Activated T-helper 1 cell treated with Interleukin-2 at 50 U/mL for 16 hours (primary cell): ENCODE data around the gene PTPN1.
"Not testable (repeated sequence)": the region's sequence is repeated elsewhere in the genome, so short reads cannot be mapped to it uniquely, and the experiment has no call there.

ENCODE experiments used
- DNase-seq: peaks from one replicate; pipeline ENCODE4 v3.0.0-alpha.2; 2020; ENCODE audit warnings: low read depth

PTPN1 gene

DNA sequence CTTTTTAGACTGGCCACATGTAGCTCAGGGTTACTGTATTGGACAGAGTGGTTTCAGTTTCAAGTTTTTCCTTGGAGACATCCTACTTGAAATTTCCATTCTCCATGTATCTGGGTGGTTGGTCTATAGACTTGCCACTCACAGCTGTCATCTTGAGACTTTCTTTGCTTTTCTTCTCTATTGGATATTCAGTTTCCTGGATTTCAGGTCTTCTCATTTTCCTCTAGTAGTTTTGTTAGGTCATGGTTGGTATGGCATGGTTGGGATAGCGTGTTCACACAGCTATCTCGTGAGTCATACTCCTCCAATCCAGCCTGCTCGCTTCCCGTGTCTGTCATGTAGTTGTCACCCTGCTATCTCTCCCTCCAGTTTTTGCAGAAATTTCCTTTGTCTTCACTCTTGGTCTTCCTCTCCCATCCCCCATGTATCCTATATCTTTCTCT lies 48.3 kb downstream of the PTPN1 start:
- no peak for DNase-seq

DNA sequence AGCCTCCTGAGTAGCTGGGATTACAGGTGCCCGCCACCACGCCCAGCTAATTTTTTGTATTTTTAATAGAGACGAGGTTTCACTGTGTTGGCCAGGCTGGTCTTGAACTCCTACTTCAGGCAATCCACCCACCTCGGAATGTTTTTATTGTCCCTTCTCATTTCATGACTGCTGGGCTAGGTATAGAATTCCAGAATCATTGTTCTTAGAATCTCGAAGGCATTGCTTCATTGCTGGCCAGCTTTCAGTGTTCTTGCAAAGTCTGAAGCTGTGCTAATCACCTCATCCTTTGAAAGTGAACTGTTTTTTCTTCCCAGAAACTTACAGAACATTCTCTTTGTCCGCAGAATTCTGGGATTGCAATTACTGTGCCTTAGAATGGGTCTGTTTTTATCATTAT lies 49.0 kb downstream of the PTPN1 start:
- no peak for DNase-seq

DNA sequence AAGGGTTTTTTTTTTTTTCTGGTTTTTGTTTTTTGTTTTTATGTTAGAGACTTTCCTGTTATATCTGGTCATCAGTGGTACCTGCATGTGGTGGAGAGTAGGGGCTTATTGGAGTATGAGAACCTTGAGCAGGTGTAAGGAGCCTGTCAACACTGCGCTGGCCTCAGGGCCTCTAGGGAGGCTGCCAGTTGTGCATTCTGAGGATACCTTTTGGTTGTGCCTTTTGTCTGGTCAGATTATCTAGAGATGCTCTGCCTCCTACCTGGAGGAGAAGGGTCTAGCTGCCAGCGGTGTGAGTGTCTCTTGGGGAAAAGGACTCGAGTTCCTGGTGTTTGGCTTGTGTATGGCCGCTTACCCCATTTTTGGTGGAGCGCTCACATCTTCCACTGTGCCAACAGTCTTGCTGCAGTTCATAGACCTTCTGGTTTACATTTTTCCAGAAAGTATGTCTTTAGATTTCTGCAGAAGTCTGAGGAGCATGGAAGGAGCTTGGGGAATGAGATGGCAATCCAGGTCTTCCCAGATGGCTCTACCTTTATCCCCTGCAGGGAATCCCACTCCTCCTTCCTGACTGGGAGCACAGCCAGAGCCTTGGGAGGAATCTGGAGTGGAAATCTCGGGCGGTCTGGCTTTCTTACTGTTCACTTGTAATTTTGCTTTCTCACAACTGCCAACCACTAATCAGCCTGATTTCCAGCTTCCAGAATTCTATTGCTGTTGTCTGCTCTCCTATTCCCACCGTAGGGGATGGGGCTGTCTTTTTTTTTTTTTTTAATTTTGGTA lies 49.9 kb downstream of the PTPN1 start:
- DNase-seq = no peak

DNA sequence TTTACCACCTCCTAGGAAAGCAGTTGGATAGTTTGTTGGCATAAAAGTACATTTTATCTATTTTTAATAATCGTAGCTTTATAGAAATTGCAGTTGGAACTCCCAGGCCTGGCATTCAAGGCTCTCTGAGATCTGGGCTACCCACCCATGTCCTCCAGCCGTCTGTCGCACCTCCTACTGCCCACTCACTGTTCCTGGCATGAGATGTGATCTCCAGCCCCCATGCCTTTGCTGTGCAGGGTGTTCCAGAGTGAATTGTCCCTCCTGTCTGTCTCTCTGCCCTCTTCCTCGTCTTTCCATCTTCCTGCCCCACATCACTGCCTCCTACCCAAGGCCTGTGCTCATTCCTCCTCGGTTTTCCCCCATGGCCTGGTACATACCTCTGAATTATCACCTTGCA lies 50.7 kb downstream of the PTPN1 start:
- no peak for DNase-seq

DNA sequence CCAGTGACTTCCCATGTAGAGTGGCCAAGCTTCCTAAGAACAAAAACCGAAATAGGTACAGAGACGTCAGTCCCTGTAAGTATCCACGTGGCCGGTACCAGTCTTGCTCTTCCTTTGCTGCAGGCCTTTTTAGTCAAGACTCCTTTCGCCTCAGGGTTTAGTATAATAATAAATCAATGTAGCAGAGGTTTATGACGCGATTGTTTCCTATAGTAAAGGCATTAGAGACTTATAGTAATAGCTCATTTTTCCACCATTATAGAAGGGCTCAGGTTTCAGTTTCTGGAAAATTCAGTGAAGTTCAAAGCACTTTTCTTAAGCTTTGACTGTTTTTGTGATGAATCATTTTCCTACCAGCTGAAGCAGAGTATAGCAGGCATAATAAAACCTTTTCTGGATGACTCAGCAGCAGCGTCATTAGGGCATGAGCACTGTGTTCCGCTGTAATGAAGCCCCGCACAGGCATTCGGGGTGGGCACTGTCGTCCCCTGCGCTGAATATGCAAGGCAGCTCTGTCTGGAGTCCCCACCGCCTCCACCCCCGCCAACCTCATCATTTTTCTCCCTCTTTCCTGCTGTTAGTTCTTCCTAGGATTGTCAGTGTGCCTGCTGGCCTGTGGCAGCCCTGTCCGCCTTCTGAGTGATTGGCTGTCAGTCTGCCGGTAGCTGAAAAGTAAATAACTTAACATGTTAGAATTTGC lies 51.3 kb downstream of the PTPN1 start:
- DNase-seq = no peak

DNA sequence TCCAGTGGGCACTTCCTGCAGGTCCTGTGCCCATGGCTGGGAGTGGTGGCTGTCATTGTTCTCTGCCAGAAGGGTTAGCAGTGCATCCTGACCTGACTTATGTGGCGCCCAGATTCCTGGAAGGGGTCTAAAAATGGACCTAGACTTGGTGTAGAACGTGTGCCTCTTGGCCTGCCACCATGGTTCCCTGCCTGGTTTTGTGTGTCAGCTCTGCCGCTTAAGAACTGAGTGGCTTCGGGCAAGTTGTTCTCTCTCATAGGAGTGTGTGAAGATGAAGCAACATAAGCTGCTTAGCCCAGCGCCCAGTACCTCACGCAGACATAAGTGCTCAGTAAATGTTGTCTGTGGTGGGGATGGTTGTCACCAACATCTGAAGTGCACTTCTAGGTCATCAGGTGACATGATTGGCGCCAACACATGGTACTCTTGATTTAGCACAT lies 52.1 kb downstream of the PTPN1 start:
- no peak for DNase-seq

DNA sequence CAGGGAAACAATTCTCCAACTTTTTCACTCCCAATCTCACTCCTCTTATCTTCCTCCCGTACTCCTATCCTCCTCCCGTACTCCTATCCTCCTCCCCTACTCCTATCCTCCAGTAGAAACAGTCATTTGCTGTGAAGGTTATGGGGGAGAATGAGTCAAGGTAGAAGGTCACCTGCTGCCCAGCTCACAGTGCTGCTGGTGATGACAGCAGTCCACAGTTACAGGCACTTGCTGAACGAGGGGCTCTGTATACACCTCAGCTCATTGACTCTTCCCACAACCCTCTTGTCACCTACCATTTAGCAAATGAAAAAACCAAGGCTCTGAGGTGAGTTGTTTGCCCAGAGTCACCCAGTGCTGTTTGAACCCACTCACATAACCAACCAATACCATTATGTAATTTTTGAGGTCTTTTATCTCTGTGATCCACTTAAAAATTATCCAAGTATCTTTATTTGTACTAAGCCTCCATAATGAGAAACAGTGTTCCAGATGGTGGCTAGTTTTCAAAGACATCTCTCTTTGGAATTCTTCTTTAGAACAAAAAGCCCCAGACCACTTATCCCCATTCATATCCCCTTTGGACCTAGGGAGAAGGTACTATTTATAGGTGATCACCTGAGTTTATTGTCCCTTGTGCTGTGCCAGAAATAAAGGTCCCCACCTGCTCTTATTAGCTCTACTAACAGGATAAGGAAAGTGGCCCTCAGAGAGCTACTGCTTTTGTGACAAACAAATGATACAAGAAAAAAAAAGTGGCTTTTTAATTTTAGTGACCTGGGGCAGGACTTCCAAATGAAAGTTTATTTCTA lies 53.2 kb downstream of the PTPN1 start:
- DNase-seq = no peak

DNA sequence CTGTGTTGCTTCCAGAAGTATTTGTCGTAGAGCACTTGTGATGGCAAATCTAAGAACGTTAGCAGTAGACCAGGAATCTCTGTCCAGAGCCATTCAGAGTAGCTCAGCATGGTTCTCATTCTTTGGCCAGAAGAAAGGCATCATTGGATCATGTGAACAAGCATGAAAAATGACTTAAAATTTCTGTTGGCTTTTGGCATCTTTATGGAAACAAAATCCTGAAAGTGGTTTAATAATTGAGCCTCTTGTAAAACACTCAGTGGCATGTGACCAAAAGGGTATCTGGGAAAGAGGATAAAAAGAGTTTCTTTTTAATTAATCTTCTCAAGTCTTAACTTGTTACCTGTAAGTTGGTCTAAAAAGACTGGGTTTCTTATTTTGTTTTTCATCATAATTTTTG lies 55.2 kb downstream of the PTPN1 start:
- DNase-seq = no peak

DNA sequence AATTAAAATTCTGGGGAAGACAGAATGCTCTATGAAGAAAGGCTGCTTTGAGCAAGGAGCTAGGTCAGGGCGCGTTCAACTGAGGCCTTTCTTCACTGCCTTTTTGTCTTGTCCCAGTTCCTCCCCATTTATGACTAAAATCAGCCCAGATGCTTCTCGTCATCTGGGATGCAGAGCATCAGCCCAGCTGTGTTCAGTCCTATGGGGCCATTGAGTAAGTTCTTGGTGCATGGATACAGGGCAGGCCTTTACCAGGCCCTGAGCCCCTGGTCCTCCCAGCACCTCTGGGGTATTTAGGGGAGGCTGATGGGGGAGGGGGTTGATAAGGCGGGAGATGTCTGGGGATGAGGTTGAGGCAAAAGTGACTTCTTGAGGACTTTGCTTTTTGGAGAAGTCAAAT lies 55.7 kb downstream of the PTPN1 start:
- DNase-seq = no peak

DNA sequence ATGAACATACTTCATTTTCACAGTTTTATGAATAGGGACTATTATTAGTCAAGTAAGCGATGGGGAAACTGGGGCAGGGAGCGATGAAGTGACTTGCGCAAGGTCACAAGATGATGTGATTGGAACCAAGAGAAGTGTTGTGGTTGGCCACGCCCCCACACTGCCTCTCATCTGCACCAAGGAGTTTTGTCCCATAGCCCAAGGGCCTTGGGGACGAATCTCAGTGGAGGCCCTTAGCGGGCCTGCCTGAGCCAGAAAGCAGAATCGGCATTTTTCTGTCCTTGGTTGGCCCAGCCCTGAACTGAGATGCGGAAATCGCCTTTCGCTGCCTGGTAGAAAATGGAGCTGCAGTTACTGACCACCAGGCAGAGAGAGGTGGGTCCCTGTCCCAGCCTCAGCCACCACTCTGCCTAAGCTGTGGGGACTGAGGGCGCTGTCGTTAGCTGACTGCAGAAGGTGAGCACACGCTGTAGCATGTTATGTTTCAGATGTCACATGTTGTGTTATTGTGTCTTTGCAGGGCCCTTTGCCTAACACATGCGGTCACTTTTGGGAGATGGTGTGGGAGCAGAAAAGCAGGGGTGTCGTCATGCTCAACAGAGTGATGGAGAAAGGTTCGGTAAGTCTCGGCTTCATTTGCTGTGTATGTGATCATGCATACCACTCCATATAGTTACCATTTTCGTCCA lies 57.8 kb downstream of the PTPN1 start:
- DNase-seq = no peak

DNA sequence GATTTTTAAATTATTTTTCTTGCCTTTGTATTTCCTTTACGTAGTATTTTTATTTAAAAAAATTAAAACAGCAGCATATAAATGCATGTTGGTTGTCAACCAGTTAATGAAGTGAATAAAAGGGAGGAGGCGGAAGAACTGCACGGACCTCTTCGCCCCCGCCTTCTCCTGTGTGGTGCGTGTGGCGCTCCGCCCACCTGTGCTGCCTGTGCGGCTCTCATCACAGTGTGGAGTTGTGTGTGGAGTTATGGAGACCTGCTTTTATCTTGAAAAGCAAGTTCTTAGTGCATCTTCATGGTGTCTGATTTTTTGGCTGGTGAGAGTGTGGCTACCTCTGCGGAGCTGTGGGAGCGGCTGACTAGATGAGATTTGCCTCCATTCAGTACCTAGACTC lies 58.4 kb downstream of the PTPN1 start:
- DNase-seq = no peak

DNA sequence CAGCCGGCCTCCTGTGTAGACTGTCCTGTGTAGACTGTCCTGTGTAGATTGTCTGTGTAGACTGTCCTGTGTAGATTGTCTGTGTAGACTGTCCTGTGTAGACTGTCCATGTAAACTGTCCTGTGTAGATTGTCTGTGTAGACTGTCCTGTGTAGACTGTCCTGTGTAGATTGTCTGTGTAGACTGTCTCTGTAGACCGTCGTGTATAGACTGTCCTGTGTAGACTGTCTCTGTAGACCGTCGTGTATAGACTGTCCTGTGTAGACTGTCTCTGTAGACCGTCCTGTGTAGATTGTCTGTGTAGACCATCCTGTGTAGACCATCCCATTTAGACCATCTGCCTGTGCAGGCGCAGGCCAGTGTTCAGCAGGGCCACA lies 59.3 kb downstream of the PTPN1 start:
- not testable (repeated sequence) for DNase-seq

DNA sequence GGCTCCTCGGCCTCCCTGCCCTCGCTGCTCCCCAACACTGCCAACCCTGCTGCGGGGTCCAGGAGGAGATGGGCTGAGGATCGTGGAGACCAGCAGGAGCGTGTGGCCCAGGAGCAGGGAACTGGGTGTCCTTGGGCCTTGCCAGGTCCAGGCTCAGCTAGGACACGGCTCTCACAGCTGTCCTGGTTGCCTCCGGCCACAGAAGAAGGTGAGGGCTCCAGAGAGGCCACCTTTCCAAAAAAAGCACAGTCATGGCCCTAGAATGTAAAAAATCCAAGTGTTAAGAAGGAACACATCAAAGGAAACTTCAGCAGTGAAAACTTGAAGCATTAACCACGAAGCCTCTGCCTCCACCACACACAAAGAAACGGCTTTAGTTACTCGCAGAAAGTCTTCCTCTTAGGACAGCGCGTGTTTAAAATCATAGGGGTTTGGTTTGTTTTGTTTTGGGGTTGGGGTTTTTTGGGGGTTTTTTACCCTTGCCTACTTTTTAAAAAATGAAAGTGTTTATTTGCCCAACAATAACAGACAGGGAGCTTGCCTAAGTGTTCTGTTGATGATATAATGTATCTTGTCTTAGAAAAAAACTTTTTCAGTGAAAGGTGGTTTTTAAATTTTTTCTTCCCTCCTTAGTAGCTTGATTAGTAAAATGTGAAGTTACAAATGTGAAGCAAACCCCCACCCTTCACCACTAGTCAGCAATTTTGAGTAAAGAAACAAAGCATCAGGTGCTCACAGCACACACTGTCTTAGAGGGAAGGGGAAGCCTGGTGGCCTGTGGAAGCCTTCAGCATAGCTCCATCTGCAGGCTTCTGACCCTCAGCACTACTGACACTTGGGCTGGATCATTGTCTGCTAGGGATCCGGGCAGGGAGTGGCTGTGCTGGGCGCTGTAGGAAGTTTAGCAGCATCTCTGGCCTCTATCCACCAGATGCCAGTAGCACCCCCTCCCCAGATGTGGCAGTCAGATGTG lies 60.0 kb downstream of the PTPN1 start:
- DNase-seq = no peak

DNA sequence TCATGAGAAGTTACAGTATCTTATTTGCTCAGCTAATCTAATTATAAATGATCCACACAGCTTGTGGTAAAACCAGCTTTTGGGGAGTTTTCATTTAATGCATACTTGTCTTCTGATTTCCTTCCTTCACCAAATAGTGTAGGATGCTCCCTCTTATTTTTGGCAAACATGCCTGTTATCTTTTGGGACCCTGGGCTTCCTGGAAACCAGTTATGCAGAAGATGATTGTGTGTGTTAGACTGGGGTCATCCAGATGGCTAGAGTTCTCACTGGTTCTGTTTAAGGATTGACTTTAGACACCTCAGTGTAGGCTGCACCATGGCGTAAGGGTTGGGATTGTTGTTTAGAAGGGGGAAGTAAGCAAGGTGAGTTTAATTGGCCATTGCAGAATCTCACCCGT lies 61.3 kb downstream of the PTPN1 start:
- DNase-seq = no peak

DNA sequence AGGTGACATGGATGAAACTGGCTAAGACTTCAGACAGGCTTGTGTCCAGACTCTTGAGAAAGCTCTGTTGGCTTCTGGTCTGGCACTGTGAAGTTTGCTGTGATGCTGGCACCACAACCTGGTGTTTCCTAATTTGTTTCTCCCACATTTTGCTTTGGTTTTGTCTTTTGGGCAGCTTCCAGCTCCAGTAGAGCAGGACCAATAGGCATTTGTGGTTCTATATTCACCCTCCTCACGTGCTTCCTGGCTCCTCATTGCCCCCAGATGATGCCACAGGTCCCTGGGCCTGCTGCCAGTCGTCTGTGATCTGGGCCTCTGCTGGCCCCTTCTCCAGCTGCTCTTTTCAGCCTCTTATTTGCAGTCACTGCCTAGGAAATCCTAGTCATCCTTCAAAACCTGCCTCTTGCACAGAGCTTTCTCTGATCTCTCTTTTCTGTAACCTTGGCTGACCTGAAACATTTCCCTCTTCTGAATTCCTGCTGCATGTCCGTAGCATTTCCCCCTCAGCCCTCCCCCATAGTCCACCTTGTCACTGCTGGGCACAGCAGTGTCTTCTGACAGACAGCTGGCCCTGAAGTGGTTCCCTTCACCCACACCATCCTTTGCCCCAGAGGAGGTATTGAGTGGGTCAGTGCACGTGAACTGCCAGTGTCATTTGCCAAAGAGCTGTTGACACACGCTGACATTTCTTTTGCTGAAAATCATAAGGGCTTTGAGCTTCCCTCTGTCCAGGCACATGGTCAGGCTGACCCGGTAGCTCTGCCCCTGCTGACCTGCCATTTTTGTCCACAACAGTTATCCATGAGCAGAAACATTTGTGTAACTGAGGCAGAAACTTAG lies 63.0 kb downstream of the PTPN1 start:
- DNase-seq = no peak

DNA sequence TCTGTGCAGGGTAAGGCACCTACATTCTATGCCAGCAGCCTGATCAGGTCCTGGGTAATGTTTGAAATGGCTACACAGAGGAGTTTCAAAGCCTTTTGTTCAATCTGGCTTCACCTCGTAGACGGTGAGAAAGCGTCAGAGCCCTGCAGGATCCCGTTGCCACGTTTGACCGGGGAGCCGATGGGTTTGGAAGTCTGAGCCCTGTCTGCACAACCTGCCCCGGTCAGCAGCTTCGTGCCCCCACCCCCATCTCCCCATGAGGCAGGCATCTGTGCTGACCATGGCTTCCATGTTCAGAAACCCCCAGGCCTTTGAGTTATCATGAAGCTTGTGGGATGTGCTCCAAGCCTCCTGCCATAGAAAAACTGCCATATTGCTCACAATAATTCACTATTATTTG lies 63.9 kb downstream of the PTPN1 start:
- DNase-seq = no peak

DNA sequence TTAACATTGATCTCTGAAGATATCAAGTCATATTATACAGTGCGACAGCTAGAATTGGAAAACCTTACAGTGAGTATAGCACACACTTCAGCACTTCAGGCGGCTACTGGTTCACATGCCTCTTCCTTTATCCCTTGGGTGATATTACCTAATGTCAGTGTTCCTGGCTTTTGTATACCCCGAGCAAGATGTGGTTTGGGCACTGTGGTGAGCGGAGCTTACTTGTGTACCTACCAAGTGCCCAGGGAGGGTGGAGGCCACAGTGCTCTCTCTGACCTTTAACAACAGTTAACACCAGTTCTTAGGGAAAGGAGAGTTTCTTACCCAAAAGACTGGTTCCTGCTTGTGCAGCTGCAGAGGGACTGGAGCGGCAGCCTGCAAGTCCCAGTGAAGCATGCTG lies 64.4 kb downstream of the PTPN1 start:
- DNase-seq = no peak

DNA sequence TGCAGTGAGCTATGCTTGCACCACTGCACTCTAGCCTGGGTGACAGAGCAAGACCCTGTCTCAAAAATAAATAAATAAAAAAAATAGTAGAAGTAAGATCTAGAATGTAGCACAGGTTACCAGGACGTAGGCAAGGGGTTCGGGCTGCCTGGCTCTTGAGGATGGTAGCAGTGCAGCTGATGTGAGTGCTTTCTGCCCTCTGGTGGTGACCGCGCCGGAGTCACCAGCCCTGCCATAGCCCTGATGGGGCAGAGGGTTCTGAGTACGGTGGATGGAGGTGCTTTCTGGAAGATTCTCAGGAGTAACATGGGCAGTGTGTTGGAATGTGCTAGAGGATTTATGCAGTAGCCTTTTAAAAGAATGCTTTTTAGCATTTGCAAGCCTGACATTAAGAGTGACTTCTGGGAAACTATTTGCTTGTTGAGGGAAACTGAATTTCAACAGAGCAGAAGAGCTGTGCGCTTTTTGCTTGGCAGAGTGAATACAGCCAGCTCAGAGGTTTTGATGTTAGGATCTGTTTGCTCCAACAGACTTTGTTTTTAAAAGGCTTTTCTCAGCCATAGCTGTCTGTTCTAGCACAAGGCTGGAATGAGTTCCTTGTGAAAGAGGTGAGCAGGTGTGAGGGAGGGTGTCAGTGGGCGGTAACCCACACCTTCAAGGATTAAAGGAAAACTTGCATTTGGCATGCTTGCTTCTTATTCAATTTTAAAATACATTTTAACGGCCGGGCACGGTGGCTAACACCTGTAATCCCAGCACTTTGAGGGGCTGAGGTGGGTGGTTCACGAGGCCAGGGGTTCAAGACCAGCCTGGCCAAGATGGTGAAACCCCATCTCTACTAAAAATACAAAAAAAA lies 65.9 kb downstream of the PTPN1 start:
- peak; percentile 47 for DNase-seq
